BLaER1 treated with 17β-estradiol and CSF1 and Interleukin-3, amounts not matched to agents 10 nM and 100 nM (cell line): ENCODE results near the gene TENT5D.
A peak's percentile ranks its signal among the peaks of the same experiment; 100 is the strongest.
"Not testable (repeated sequence)": the region's sequence is repeated elsewhere in the genome, so short reads cannot be mapped to it uniquely, and the experiment has no call there.

ENCODE experiments used
- H3K27ac ChIP-seq, 11 experiments: shearing (Covaris generic); formaldehyde crosslinking; 2 replicates each; pipeline ENCODE4 v1.8.1; 2022
- H3K27me3 ChIP-seq, 11 experiments: shearing (Covaris generic); formaldehyde crosslinking; 2 replicates each; pipeline ENCODE4 v1.8.1; 2022
- H3K36me3 ChIP-seq, 11 experiments: shearing (Covaris generic); formaldehyde crosslinking; 2 replicates each; pipeline ENCODE4 v1.8.1; 2022
- H3K4me1 ChIP-seq, 10 experiments: shearing (Covaris generic); formaldehyde crosslinking; 2 replicates each; pipeline ENCODE4 v1.8.1; 2022
- H3K4me2 ChIP-seq, 11 experiments: shearing (Covaris generic); formaldehyde crosslinking; 2 replicates each; pipeline ENCODE4 v1.8.1; 2022
- H3K4me3 ChIP-seq, 10 experiments: shearing (Covaris generic); formaldehyde crosslinking; 2 replicates each; pipeline ENCODE4 v1.8.1; 2022
- H3K9ac ChIP-seq, 11 experiments: shearing (Covaris generic); formaldehyde crosslinking; 2 replicates each; pipeline ENCODE4 v1.8.1; 2022
- H3K9me3 ChIP-seq, 11 experiments: shearing (Covaris generic); formaldehyde crosslinking; replicated peaks in 1 of 11; 2 replicates each; pipeline ENCODE4 v1.8.1; 2022
- H4K20me1 ChIP-seq, 11 experiments: shearing (Covaris generic); formaldehyde crosslinking; 2 replicates each; pipeline ENCODE4 v1.8.1; 2022
- Cebpa-rat ChIP-seq, 11 experiments: shearing (Covaris generic); IDR thresholded peaks; 2 replicates each; pipeline ENCODE4 v1.8.1; 2022

The TENT5D gene

DNA sequence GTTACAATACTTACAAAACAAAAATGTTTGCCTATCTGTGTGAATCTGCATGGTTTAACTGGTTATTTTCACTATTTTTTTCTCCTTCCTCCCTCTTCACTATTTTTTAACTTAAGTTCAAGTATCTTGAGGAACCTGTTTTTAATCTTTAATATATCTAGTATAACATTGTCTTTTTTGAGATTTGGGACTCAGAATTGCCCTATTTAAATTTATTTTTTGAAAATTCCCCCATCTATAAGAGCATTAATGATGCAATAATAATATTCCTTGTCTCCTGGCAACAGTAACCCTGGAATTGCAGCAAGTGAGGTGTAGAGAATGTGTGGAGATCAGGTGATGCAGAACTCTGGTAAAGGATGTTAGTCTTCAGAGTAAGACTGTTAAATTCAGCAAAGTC lies at the start of gene TENT5D:
Gene TENT5D (plus strand): TSS at position 301 of the 400 bp plus-strand sequence. CDS start 22,093 bp downstream, outside the sequence.
- Histone ChIP-seq H3K27me3 (peaks cover 57 to 97% (median 90%) of the 10 kb centered on the region in 11 experiments), H3K36me3 (no peaks in the 10 kb centered on the region), H3K4me2 (no peak within 1 kb of the TSS), H3K9me3 (peaks cover 10 to 30% (median 17%) of the 10 kb centered on the region in 11 experiments; a peak in 14 of 22 replicates), H3K4me1 (no peaks in the 10 kb centered on the region), H4K20me1 (no peaks in the 10 kb centered on the region; a peak in 1 of 22 replicates), H3K9ac (no peak within 1 kb of the TSS), H3K4me3 (no peak within 1 kb of the TSS), H3K27ac (no peak within 1 kb of the TSS)
- TF ChIP-seq Cebpa-rat (IDR thresholded peaks at IDR 0.05): no peak

DNA sequence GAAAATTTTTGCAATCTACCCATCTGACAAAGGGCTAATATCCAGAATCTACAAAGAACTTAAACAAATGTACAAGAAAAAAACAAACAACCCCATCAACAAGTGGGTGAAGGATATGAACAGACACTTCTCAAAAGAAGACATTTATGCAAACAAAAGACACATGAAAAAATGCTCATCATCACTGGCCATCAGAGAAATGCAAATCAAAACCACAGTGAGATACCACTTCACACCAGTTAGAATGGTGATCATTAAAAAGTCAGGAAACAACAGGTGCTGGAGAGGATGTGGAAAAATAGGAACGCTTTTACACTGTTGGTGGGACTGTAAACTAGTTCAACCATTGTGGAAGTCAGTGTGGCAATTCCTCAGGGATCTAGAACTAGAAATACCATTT lies 34.6 kb upstream of the TENT5D start:
- not testable (repeated sequence) for H3K27ac ChIP-seq, H4K20me1 ChIP-seq, H3K9ac ChIP-seq, H3K4me2 ChIP-seq, H3K4me3 ChIP-seq, H3K4me1 ChIP-seq, H3K36me3 ChIP-seq
- H3K27me3 ChIP-seq: peaks cover 17 to 63% (median 53%) of the 10 kb centered on the region in 11 experiments; a peak in 20 of 22 replicates
- H3K9me3 ChIP-seq: peaks cover 0 to 11% (median 8%) of the 10 kb centered on the region in 11 experiments; a peak in 8 of 22 replicates

DNA sequence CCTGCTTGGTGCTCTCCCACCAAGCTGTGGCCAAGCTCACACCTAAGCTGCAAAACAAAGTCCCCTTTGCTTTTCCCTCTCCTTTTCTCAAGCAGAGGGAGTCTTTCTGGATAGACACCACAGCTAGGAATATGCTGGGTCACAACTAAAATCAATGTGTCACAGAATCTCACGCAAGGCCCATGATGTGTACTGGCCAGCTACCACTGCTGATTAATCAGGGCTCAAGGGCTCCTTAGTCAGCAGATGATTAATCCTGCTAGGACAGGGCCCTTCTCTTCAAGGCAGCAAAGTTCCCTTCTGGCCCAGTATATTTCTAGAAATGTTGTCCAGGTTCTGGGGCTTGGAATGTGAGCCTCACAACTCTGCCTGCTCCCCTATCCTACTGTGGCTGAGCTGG lies 32.0 kb upstream of the TENT5D start:
- no peak overlapping the region for H3K4me2 ChIP-seq
- H3K27ac ChIP-seq: no peak overlapping the region
- no peak overlapping the region for H3K9ac ChIP-seq
- peaks cover 17 to 48% (median 40%) of the 10 kb centered on the region in 11 experiments; a peak in 20 of 22 replicates for H3K27me3 ChIP-seq
- H3K4me1 ChIP-seq: no peaks in the 10 kb centered on the region
- 0 out of 22 replicates have a peak, but pooled peaks cover 0 to 3% (median 0%) of the 10 kb centered on the region in 11 experiments for H3K9me3 ChIP-seq
- no peak for TF ChIP-seq Cebpa-rat (IDR thresholded peaks at IDR 0.05)
- no peak overlapping the region for H3K4me3 ChIP-seq
- H4K20me1 ChIP-seq: no peaks in the 10 kb centered on the region; a peak in 1 of 22 replicates
- H3K36me3 ChIP-seq: no peaks in the 10 kb centered on the region

DNA sequence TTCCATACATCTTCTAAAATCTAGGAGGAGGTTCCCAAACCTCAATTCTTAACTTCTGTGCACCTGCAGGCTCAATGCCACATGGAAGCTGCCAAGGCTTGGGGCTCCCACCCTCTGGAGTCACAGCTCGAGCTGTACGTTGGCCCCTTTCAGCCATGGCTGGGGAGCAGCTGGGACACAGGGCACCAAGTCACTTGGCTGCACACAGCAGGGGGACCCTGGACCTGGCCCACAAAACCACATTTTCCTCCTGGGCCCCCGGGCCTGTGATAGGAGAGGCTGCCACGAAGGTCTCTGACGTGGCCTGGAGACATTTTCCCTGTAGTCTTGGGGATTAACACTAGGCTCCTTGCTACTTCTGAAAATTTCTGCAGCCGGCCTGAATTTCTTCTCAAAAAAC lies 8.2 kb upstream of the TENT5D start:
- Histone ChIP-seq H3K9me3 (peaks cover 4 to 24% (median 14%) of the 10 kb centered on the region in 11 experiments; a peak in 15 of 22 replicates), H4K20me1 (no peaks in the 10 kb centered on the region), H3K36me3 (no peaks in the 10 kb centered on the region), H3K4me1 (no peaks in the 10 kb centered on the region), H3K9ac (no peak overlapping the region), H3K27ac (no peak overlapping the region), H3K4me2 (no peak overlapping the region), H3K27me3 (peaks cover 37 to 55% (median 50%) of the 10 kb centered on the region in 11 experiments), H3K4me3 (no peak overlapping the region)
- no peak for TF ChIP-seq Cebpa-rat (IDR thresholded peaks at IDR 0.05)

DNA sequence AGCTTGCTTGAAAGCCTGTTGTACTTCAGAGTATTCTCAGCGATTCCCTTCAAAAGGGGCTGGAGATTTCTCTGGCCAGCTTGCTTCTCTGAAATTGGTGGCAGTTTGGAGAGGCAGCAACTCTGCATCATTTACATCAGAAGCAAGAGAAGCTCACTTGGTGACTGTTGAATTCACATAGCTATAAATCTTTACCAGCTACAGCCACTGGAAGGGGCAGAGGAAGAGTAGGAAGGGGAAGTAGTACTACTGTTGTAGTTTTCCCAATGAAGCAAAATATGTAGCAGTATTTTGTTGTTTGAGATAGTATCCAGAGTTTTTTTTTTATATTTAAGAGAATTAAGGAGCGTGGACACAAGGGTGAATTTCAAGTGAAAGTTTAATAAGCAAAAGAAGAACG lies 2.8 kb downstream of the TENT5D start:
- Histone ChIP-seq H3K27me3 (peaks cover 48 to 97% (median 90%) of the 10 kb centered on the region in 11 experiments), H3K9ac (no peak overlapping the region), H3K36me3 (no peaks in the 10 kb centered on the region), H3K4me2 (no peak overlapping the region), H4K20me1 (no peaks in the 10 kb centered on the region; a peak in 2 of 22 replicates), H3K27ac (no peak overlapping the region), H3K9me3 (peaks cover 0 to 3% (median 0%) of the 10 kb centered on the region in 11 experiments; a peak in 1 of 22 replicates), H3K4me1 (no peaks in the 10 kb centered on the region), H3K4me3 (no peak overlapping the region)
- TF ChIP-seq Cebpa-rat (IDR thresholded peaks at IDR 0.05): no peak

DNA sequence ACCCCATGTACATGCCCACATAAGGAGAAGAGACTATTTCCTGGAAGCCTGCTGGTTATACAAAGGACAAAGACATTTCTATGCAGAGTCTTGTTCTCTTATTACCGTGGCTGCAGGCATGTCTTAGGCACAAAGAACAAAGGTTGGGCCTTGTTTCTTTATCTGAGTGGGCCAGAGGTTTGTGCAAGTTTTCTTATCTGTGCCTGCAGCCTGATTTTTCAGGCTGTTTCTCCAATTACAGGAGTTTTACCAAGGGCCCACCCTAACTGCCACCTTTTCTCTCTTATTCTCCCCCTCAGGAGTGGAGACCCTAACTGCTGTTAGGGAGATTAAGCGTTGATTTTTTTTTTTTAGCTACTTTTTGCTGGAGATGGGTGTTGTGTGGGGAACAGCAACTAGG lies 3.5 kb downstream of the TENT5D start:
- no peak overlapping the region for H3K4me2 ChIP-seq
- H3K4me1 ChIP-seq: no peaks in the 10 kb centered on the region

DNA sequence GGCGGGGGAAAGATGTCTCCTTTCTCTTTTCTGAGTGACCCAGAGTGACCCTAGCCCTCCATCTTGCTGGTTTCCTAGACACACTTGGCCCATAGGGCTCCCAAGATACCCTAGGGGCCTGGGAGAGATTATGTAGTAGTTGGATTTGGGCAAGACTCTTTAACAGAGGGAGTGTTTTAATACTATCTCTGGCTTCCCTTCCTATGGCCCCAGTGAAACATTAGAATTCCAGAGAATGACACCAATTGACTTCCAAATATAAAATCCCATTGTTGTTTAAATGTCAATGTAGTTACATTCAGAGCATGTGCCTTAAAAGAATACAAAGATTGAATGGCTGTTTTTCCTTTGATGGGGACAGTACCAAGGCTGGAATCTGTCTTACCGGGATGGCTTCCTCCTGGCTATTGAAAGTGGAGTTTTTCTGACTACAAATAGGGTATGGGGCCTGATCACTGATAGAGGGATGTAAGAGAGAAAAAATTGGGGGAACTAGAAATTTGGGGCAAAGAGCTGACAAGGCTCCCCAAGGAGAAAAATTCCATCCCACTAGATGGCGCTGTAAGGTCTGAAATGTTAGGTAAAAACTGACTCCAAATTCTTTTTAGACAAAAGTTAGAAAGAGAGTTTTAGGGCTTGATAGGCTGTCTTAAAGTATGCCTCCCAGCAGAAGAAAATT lies 10.7 kb downstream of the TENT5D start:
- no peak overlapping the region for H3K4me2 ChIP-seq
- H4K20me1 ChIP-seq: peaks cover 0 to 4% (median 0%) of the 10 kb centered on the region in 11 experiments; a peak in 2 of 22 replicates
- TF ChIP-seq Cebpa-rat (IDR thresholded peaks at IDR 0.05): no peak
- H3K27ac ChIP-seq: no peak overlapping the region
- H3K4me1 ChIP-seq: peaks cover 0 to 23% (median 4%) of the 10 kb centered on the region in 10 experiments; a peak in 9 of 20 replicates
- H3K9me3 ChIP-seq: peaks cover 19 to 28% (median 23%) of the 10 kb centered on the region in 11 experiments
- no peak overlapping the region for H3K4me3 ChIP-seq
- H3K9ac ChIP-seq: no peak overlapping the region
- no peaks in the 10 kb centered on the region for H3K36me3 ChIP-seq
- peaks cover 36 to 97% (median 90%) of the 10 kb centered on the region in 11 experiments for H3K27me3 ChIP-seq

More for the DNA sequence above, 3.5 kb downstream of the TENT5D start:
- peaks cover 56 to 97% (median 93%) of the 10 kb centered on the region in 11 experiments for H3K27me3 ChIP-seq
- no peak overlapping the region for H3K27ac ChIP-seq
- H3K36me3 ChIP-seq: no peaks in the 10 kb centered on the region
- H3K9me3 ChIP-seq: no peaks in the 10 kb centered on the region
- H4K20me1 ChIP-seq: peaks cover 0 to under 1% (median 0%) of the 10 kb centered on the region in 11 experiments; a peak in 3 of 22 replicates
- TF ChIP-seq Cebpa-rat (IDR thresholded peaks at IDR 0.05): no peak
- H3K9ac ChIP-seq: no peak overlapping the region
- no peak overlapping the region for H3K4me3 ChIP-seq

DNA sequence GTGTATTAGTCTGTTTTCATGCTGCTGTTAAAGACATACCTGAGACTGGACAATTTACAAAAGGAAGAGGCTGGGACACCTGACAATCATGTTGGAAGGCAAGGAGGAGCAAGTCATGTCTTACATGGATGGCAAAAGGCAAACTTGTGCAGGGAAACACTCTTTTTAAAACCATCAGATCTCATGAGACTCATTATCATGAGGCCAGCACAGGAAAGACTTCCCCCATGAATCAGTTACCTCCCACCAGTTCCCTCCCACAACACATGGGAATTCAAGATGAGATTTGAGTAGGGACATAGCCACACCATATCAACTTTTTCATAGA lies 11.2 kb downstream of the TENT5D start:
- Histone ChIP-seq H3K4me1 (peaks cover 0 to 23% (median 4%) of the 10 kb centered on the region in 10 experiments; a peak in 9 of 20 replicates), H4K20me1 (peaks cover 0 to 4% (median 0%) of the 10 kb centered on the region in 11 experiments; a peak in 2 of 22 replicates), H3K27me3 (peaks cover 36 to 94% (median 88%) of the 10 kb centered on the region in 11 experiments), H3K36me3 (no peaks in the 10 kb centered on the region), H3K9ac (no peak overlapping the region), H3K4me3 (no peak overlapping the region), H3K4me2 (no peak overlapping the region), H3K27ac (no peak overlapping the region), H3K9me3 (peaks cover 19 to 29% (median 23%) of the 10 kb centered on the region in 11 experiments)
- no peak for TF ChIP-seq Cebpa-rat (IDR thresholded peaks at IDR 0.05)

DNA sequence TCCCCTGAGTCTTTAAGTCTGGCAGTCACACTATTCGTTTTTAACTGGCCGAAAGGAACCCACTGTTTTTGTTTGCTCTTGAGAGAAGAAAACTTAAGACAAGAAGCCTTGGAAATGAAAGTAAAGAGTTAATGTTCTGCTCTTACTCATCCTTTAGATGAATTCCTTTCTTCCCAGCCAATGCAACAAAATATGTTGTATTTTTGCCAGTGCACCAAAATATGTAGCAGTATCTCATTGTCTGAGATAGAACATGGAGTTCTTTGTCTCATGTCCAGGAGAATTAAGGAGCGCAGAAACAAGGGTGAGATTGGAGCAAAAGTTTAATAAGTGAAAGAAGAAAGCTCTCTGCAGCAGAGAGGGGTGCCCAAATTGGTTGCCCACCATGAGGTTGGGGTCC lies 12.2 kb downstream of the TENT5D start:
- Histone ChIP-seq H3K27me3 (peaks cover 35 to 93% (median 87%) of the 10 kb centered on the region in 11 experiments), H3K4me3 (no peak overlapping the region), H3K9me3 (peaks cover 19 to 36% (median 23%) of the 10 kb centered on the region in 11 experiments), H3K4me1 (peaks cover 0 to 23% (median 4%) of the 10 kb centered on the region in 10 experiments; a peak in 9 of 20 replicates), H3K36me3 (no peaks in the 10 kb centered on the region), H3K27ac (0 out of 22 replicates have a peak overlapping the region, but pooled peaks of 1 of the 11 experiments have one; percentile 3), H3K4me2 (peak overlapping the region in 2 of 11 experiments; percentile 27 to 49; a peak in 1 of 22 replicates), H4K20me1 (peaks cover 0 to 4% (median 0%) of the 10 kb centered on the region in 11 experiments; a peak in 2 of 22 replicates), H3K9ac (no peak overlapping the region)
- no peak for TF ChIP-seq Cebpa-rat (IDR thresholded peaks at IDR 0.05)
